SK-N-SH (cell line): ENCODE results near the gene KIF1A. TPM values are rescaled to one million over a fixed set of nuclear protein-coding genes. Genes with fewer than 3 reads are reported as not detected.
A peak's percentile ranks its signal among the peaks of the same experiment; 100 is the strongest.

Source experiments
- CTCF ChIA-PET: fragments of 300-600, 350-600 bp; formaldehyde crosslinking; extraction: SDS; loops from one replicate; lab custom pipeline; 2021; lab: Yijun Ruan, JAX
- POLR2A ChIA-PET: fragments of 350-600 bp; sonication (Branson Sonifier 250); formaldehyde crosslinking; extraction: SDS; loops from one replicate; lab custom pipeline; 2020; ENCODE audit warnings: antibody characterized with exemption, inconsistent platforms; lab: Yijun Ruan, JAX
- DNase-seq: peaks from one replicate; pipeline ENCODE4 v3.0.0; 2012
- H2AFZ ChIP-seq: fragments of 200-600 bp; sonication (generic); 2 replicates; pipeline ENCODE4 v1.8.1; 2016; ENCODE audit warnings: antibody characterized with exemption, mild to moderate bottlenecking, low read depth
- H3F3A ChIP-seq: fragments of 200-600 bp; sonication (generic); replicated peaks from 2 replicates; pipeline ENCODE3; 2016; ENCODE audit warnings: antibody characterized with exemption, mild to moderate bottlenecking; ENCODE audit not compliant: insufficient read depth
- H3K27ac ChIP-seq, 2 experiments: fragments of 200-500 bp in 1 of 2; fragments of 200-600 bp in 1 of 2; sonication (Bioruptor generic) in 1 of 2; sonication (generic), shearing (Covaris generic) in 1 of 2; 2 replicates each; pipeline versions ENCODE4 v1.5.1 to v1.6.1; 2014 to 2016; ENCODE audit warnings: low read depth in 2 of 2, inconsistent platforms in 1 of 2, low read length in 1 of 2, mild to moderate bottlenecking in 1 of 2, mixed read lengths in 1 of 2
- H3K27me3 ChIP-seq: fragments of 200-600 bp; sonication (generic), shearing (Covaris generic); 2 replicates; pipeline ENCODE4 v1.6.1; 2016; ENCODE audit warnings: mixed run types; ENCODE audit not compliant: insufficient read depth
- H3K36me3 ChIP-seq, 2 experiments: fragments of 200-500 bp in 1 of 2; fragments of 200-600 bp in 1 of 2; sonication (Bioruptor generic) in 1 of 2; sonication (generic) in 1 of 2; replicated peaks in 1 of 2; 2 replicates each; pipeline versions ENCODE3 to v1.5.1; 2014 to 2016; ENCODE audit warnings: low read length in 1 of 2, mild to moderate bottlenecking in 1 of 2; ENCODE audit not compliant: insufficient read depth in 2 of 2, control insufficient read depth in 1 of 2
- H3K4me1 ChIP-seq, 2 experiments: fragments of 200-500 bp in 1 of 2; fragments of 200-600 bp in 1 of 2; sonication (Bioruptor generic) in 1 of 2; sonication (generic), shearing (Covaris generic) in 1 of 2; 2 replicates each; pipeline versions ENCODE4 v1.5.1 to v1.6.1; 2014 to 2016; ENCODE audit warnings: low read depth in 1 of 2, low read length in 1 of 2, mixed run types in 1 of 2; ENCODE audit not compliant: insufficient read depth in 2 of 2, control insufficient read depth in 1 of 2
- H3K4me2 ChIP-seq: fragments of 200-600 bp; sonication (generic), shearing (Covaris generic); 2 replicates; pipeline ENCODE4 v1.6.1; 2017; ENCODE audit warnings: mixed run types
- H3K4me3 ChIP-seq, 2 experiments: fragments of 200-500 bp in 1 of 2; fragments of 200-600 bp in 1 of 2; sonication (Bioruptor generic) in 1 of 2; sonication (generic), shearing (Covaris generic) in 1 of 2; 2 replicates each; pipeline versions ENCODE4 v1.5.1 to v1.8.1; 2014 to 2016; ENCODE audit warnings: low read depth in 2 of 2, inconsistent platforms in 1 of 2, low read length in 1 of 2, mild to moderate bottlenecking in 1 of 2, mixed read lengths in 1 of 2, moderate library complexity in 1 of 2
- H3K79me2 ChIP-seq: fragments of 200-600 bp; sonication (generic); 2 replicates; pipeline ENCODE4 v1.8.1; 2017; ENCODE audit warnings: mild to moderate bottlenecking; ENCODE audit not compliant: insufficient read depth
- H3K9ac ChIP-seq: fragments of 200-600 bp; sonication (generic); 2 replicates; pipeline ENCODE4 v1.6.1; 2017; ENCODE audit warnings: mixed run types
- H3K9me2 ChIP-seq: fragments of 200-600 bp; sonication (generic); 2 replicates; pipeline ENCODE4 v1.6.1; 2017; ENCODE audit warnings: mixed run types
- H3K9me3 ChIP-seq: fragments of 200-600 bp; sonication (generic); 2 replicates; pipeline ENCODE4 v1.6.1; 2017; ENCODE audit warnings: mixed run types, mild to moderate bottlenecking, moderate library complexity
- H4K20me1 ChIP-seq: fragments of 200-600 bp; sonication (generic); 2 replicates; pipeline ENCODE4 v1.6.1; 2017; ENCODE audit warnings: mild to moderate bottlenecking, mixed run types; ENCODE audit not compliant: insufficient read depth
- CHD2 ChIP-seq: fragments of 150-350 bp; IDR thresholded peaks from 2 replicates; pipeline ENCODE4 v1.6.1; 2018; ENCODE audit warnings: low read length; ENCODE audit not compliant: partially characterized antibody
- CTCF ChIP-seq: fragments of 200-600 bp; sonication (generic); IDR thresholded peaks from 2 replicates; pipeline ENCODE4 v1.6.1; 2017; ENCODE audit warnings: antibody characterized with exemption, mild to moderate bottlenecking, moderate library complexity
- EP300 ChIP-seq, 2 experiments: IDR thresholded peaks; 2 replicates each; pipeline versions ENCODE4 v1.4.0 to v1.6.1; 2012; ENCODE audit warnings: borderline replicate concordance in 1 of 2, low read depth in 1 of 2, low read length in 1 of 2
- EZH2phosphoT487 ChIP-seq: fragments of 200-600 bp; sonication (generic); IDR thresholded peaks from 2 replicates; pipeline ENCODE4 v1.6.1; 2017; ENCODE audit warnings: low read depth, mixed run types, mild to moderate bottlenecking, antibody characterized with exemption, moderate library complexity, borderline replicate concordance
- FOSL2 ChIP-seq: IDR thresholded peaks from 2 replicates; pipeline ENCODE4 v1.4.0; 2012; ENCODE audit warnings: low read depth, mild to moderate bottlenecking, moderate library complexity, borderline replicate concordance
- FOXM1 ChIP-seq: IDR thresholded peaks from 2 replicates; pipeline ENCODE4 v1.4.0; 2012; ENCODE audit warnings: low read depth, mild to moderate bottlenecking
- GABPA ChIP-seq: IDR thresholded peaks from 2 replicates; pipeline ENCODE4 v1.4.0; 2012; ENCODE audit warnings: low read depth, mild to moderate bottlenecking
- MEF2A ChIP-seq: IDR thresholded peaks from 2 replicates; pipeline ENCODE4 v1.4.0; 2012; ENCODE audit warnings: low read depth, borderline replicate concordance
- MXI1 ChIP-seq: IDR thresholded peaks from 2 replicates; pipeline ENCODE4 v1.6.1; 2012; ENCODE audit warnings: mild to moderate bottlenecking, low read depth, low read length, improper control_type of control experiment
- NRF1 ChIP-seq: IDR thresholded peaks from 2 replicates; pipeline ENCODE4 v1.6.1; 2012; ENCODE audit warnings: low read depth, mild to moderate bottlenecking, low read length
- POLR2AphosphoS5 ChIP-seq: IDR thresholded peaks from 2 replicates; pipeline ENCODE4 v1.6.1; 2012; ENCODE audit warnings: low read depth, low read length
- RCOR1 ChIP-seq: fragments of 150-350 bp; IDR thresholded peaks from 2 replicates; pipeline ENCODE4 v1.6.1; 2017; ENCODE audit warnings: antibody characterized with exemption, low read length
- RXRA ChIP-seq: IDR thresholded peaks from 2 replicates; pipeline ENCODE4 v1.4.0; 2012; ENCODE audit warnings: low read depth, mild to moderate bottlenecking, borderline replicate concordance
- SMC3 ChIP-seq: IDR thresholded peaks from 2 replicates; pipeline ENCODE4 v1.6.1; 2012; ENCODE audit warnings: low read depth, low read length, improper control_type of control experiment
- ZBTB33 ChIP-seq: IDR thresholded peaks from 2 replicates; pipeline ENCODE4 v1.4.0; 2012; ENCODE audit warnings: low read depth, borderline replicate concordance
- WGBS: methylation state at CpG from one replicate; pipeline ENCODE4 v1.1.6; 2017; ENCODE audit warnings: low lambda C conversion rate; 5-methylcytosine and 5-hydroxymethylcytosine counted together
- polyA plus RNA-seq, 3 experiments: library from polyadenylated mRNA; depleted of rRNA; stranded (reverse); fragments of >200 nt; gene quantifications; 2 replicates each; pipeline ENCODE4 v1.2.3, GENCODE V29; 2012

The KIF1A gene, protein sequence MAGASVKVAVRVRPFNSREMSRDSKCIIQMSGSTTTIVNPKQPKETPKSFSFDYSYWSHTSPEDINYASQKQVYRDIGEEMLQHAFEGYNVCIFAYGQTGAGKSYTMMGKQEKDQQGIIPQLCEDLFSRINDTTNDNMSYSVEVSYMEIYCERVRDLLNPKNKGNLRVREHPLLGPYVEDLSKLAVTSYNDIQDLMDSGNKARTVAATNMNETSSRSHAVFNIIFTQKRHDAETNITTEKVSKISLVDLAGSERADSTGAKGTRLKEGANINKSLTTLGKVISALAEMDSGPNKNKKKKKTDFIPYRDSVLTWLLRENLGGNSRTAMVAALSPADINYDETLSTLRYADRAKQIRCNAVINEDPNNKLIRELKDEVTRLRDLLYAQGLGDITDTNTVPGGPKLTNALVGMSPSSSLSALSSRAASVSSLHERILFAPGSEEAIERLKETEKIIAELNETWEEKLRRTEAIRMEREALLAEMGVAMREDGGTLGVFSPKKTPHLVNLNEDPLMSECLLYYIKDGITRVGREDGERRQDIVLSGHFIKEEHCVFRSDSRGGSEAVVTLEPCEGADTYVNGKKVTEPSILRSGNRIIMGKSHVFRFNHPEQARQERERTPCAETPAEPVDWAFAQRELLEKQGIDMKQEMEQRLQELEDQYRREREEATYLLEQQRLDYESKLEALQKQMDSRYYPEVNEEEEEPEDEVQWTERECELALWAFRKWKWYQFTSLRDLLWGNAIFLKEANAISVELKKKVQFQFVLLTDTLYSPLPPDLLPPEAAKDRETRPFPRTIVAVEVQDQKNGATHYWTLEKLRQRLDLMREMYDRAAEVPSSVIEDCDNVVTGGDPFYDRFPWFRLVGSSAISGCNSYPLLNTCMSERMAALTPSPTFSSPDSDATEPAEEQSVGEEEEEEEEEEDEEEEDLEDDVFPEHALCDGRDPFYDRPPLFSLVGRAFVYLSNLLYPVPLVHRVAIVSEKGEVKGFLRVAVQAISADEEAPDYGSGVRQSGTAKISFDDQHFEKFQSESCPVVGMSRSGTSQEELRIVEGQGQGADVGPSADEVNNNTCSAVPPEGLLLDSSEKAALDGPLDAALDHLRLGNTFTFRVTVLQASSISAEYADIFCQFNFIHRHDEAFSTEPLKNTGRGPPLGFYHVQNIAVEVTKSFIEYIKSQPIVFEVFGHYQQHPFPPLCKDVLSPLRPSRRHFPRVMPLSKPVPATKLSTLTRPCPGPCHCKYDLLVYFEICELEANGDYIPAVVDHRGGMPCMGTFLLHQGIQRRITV (N-terminal part only)
- 0.21 and 0.32 TPM in 2 replicates for polyA plus RNA-seq (2012; rRNA removed)
- 0.32 and 0.37 TPM in 2 replicates for polyA plus RNA-seq (2012; cell fraction: cytosol; rRNA removed)
- 0.56 and 1.3 TPM in 2 replicates for polyA plus RNA-seq (2012; cell fraction: nucleus; rRNA removed)

GRCh38 chr2:240819858-240820606 is at the start of gene KIF1A:
TSS of gene KIF1A (minus strand) at chr2:240820219. CDS start at chr2:240797752, 22,467 bp downstream.
- no peak within 1 kb of the TSS for H2AFZ ChIP-seq
- H4K20me1 ChIP-seq: no peaks in the 10 kb centered on the region
- H3F3A ChIP-seq: no peaks in the 10 kb centered on the region
- no peaks in the 10 kb centered on the region for H3K79me2 ChIP-seq
- H3K4me3 ChIP-seq: peak within 1 kb of the TSS in 1 of 2 experiments; percentile 55; a peak in 2 of 4 replicates
- CTCF ChIA-PET: interaction anchor here (1.1 to 6.8 kb wide), 4 partner anchors 12 to 495 kb away, joined by 3 to 50 read pairs (median 4); no protein-coding TSS in a partner anchor
- WGBS: 3% methylated on average over 15 of the region's 104 CpGs
- TF ChIP-seq CHD2 (no peak), EP300 (IDR thresholded peaks at IDR 0.05; ENCODE audit: borderline replicate concordance in 1 of 2, low read depth in 1 of 2, low read length in 1 of 2) (no peak), ZBTB33 (no peak), RXRA (no peak), RCOR1 (no peak), MEF2A (no peak), GABPA (no peak), MXI1 (peak; percentile 76), POLR2AphosphoS5 (no peak), SMC3 (no peak), NRF1 (peak; percentile 35; the same call in 1 of the 2 replicates), FOSL2 (no peak), EZH2phosphoT487 (no peak), FOXM1 (no peak), CTCF (no peak)
- peaks cover 36% of the 10 kb centered on the region for H3K27me3 ChIP-seq
- H3K9me3 ChIP-seq: no peaks in the 10 kb centered on the region
- POLR2A ChIA-PET: interaction anchor here (0.6 to 2.7 kb wide), 7 partner anchors 12 to 404 kb away, joined by 3 to 10 read pairs (median 3); no protein-coding TSS in a partner anchor
- no peaks in the 10 kb centered on the region for H3K9me2 ChIP-seq
- no peaks in the 10 kb centered on the region for H3K36me3 ChIP-seq
- DNase-seq: peak; percentile 98
- no peak within 1 kb of the TSS for H3K4me2 ChIP-seq
- H3K9ac ChIP-seq: no peak within 1 kb of the TSS
- peak within 1 kb of the TSS in 1 of 2 experiments; percentile 85; a peak in 2 of 4 replicates for H3K27ac ChIP-seq
- H3K4me1 ChIP-seq: peaks cover 0 to 18% of the 10 kb centered on the region in 2 experiments; a peak in 1 of 4 replicates
